ENCODE measurements around the gene PPP6R2. TPM values are rescaled to one million over a fixed set of nuclear protein-coding genes. Genes with fewer than 3 reads are reported as not detected.

The PPP6R2 gene
- total RNA-seq, 2 donors from 2014 or later, result 42.6 to 48.3 TPM

DNA sequence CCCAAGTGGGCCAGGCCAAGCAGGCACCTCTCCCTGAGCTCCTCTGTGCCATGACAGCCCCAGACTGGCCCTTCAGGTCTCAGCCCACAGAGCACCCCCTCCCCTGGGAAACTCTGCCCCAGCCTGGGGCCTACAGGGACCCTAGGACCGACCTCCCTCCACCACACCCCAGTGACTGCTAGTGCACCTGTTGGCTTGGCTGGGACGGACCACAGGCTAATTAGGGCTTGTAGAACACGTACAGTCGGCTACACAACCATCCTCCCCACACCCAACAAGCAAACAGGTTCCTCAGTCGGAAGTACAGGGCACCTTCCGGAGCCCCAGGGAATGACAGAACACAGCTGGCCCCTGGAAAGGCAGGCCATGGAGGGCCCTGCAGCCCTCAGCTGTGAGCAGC, 127.4 kb downstream of the PPP6R2 start:
- ATAC-seq (no peak), DNase-seq (ENCODE audit: low spot score in 2 of 2) (no peak)
- H3K9me3 Mint-ChIP-seq, result no peaks in the 10 kb centered on the region
- no peaks in the 10 kb centered on the region for H3K36me3 Mint-ChIP-seq
- H3K27ac Mint-ChIP-seq, result peak overlapping the region; percentile 72 to 80

DNA sequence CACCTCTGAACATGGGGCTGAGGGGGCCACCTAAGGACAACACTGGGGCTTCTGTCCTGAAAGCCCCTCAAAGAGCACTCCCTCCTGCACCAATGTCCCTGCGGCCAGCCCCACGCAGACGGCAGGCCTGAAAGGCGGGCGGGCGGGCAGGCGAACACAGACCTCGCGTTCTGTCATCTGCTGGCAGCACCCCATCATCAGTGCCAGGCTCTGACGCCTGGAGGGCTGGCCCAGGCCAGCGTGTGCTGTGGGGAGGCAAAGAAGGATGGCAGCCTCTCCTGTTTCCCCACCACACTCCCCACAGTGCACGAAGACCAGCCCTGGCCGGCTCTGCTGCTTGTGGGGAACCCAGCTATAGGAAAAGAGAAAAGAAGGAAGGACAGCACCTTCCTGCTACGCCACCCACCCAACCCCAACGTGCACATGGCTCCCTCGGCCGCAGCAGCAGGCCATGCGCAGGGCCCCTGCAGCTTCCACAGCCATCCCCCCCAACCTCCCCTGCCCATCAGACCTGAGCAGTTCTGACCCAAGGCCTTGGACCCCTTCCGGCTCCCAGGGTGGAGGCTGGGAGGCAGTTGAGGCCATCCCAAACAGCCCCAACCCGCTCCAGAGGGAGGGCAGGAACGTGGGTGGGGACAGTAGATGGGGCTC, 128.2 kb downstream of the PPP6R2 start:
- ATAC-seq, result no peak
- H3K9me3 Mint-ChIP-seq, result no peaks in the 10 kb centered on the region
- no peaks in the 10 kb centered on the region for H3K36me3 Mint-ChIP-seq
- peak overlapping the region; percentile 72 to 80 for H3K27ac Mint-ChIP-seq
- no peak for DNase-seq (ENCODE audit: low spot score in 2 of 2)

GRCh38 chr22:50471962-50472361, 128.8 kb downstream of the PPP6R2 start:
- Mint-ChIP-seq H3K36me3 (no peaks in the 10 kb centered on the region), H3K27ac (peak overlapping the region; percentile 44 to 80), H3K9me3 (no peaks in the 10 kb centered on the region)
- ATAC-seq (no peak), DNase-seq (ENCODE audit: low spot score in 2 of 2) (no peak)

DNA sequence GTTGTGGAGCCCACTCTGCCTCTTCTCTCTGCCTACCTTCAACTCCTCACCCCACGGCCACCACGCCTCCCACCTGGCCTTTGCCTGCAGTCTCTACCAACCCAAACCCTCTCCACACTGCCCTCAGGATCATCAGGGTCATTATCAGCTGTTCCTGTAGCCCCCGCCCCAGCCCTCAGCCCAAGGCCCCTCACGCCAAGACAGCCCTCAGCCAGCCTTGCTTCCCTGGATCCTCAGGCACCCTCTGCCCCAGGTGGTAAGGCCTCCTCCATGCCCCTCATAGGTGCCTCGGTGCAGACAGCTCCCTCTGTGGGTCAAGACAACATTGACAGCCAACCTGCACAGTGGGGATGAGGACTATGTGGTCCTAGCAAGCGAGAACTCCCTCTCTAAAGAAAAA, 130.0 kb downstream of the PPP6R2 start:
- Mint-ChIP-seq H3K9me3 (no peaks in the 10 kb centered on the region), H3K36me3 (no peaks in the 10 kb centered on the region), H3K27ac (peak overlapping the region; percentile 80 to 94)
- DNase-seq (ENCODE audit: low spot score in 2 of 2) (peak in 1 of 2 donors; percentile 63), ATAC-seq (peak in 1 of 2 donors; percentile 34)

- no peak for ATAC-seq
- Mint-ChIP-seq H3K27ac (peak overlapping the region; percentile 80 to 96), H3K9me3 (no peaks in the 10 kb centered on the region), H3K36me3 (no peaks in the 10 kb centered on the region)
- DNase-seq (ENCODE audit: low spot score in 2 of 2), result peak in 1 of 2 donors; percentile 49
These were observed 130.9 kb downstream of the PPP6R2 start for GRCh38 chr22:50473855-50474671.

DNA sequence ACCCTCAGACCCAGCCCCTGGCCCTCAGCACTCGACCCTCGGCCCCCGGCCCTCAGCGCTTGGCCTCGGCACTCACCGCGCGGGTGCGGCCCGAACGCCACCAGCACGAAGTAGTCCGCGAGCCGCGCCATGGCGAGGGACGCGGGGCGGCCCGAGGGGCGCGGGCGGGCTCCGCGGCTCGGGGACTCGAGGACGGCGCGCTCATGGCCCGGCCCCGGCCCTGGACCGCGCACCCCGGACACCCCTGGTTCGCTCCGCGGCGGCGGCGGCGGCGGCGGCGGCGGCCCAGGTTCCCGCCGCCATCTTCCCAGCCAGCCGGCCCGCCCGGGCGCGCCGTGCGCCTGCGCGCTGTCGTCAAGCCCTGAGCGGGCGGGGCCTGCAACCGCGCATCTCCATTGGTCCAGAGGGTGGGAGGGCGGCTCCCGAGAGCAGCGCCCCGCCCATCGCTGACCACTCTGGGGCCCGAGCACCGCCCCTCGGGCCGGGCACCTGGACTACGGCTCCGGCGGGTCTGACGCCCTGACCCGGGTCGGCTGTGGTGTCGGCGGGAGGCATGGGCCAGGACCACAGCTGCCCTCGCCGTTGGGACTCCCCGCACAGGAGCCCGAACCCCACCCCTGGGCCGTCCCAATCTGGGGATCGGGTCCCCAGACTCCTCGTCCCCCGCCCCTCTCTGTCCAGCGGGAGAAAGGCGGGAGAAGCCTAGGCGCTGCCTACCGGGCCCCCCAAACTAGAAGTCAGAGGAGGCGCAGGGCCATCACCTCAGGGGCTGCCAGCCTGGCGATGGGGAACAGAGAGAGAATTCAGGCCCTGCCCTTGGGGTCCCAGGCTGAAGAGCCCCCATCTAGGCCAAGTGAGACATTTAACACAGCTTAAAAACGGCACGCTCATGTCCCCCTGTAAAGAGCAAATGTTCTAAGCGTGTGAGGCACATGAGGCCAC, 131.9 kb downstream of the PPP6R2 start, which contains the start of gene SBF1:
SBF1 (minus strand) TSS at position 326 of the 942 bp plus-strand sequence; CDS start at position 131, 195 bp downstream.
- H3K36me3 Mint-ChIP-seq, result no peaks in the 10 kb centered on the region
- H3K9me3 Mint-ChIP-seq, result no peaks in the 10 kb centered on the region
- peak within 1 kb of the TSS; percentile 81 to 96 for H3K27ac Mint-ChIP-seq
- ATAC-seq, result peak; percentile 84 to 85
- peak; percentile 93 to 95 for DNase-seq (ENCODE audit: low spot score in 2 of 2)

DNA sequence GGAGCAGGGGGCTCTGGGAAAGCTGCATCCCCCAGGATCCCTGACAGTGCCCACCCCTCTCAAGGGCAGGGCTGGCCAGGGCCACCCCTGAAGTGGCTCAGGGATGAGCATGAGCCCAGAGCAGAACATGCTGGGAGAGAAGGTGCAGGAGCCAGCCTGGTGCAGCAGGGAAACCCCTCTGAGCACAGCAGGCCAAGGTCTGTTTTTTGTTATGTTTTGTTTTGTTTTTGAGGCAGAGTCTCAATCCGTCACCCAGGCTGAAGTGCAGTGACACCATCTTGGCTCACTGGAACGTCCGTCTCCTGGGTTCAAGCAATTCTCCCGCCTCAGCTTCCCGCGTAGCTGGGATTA, 132.5 kb downstream of the PPP6R2 start:
- H3K36me3 Mint-ChIP-seq, result no peaks in the 10 kb centered on the region
- DNase-seq (ENCODE audit: low spot score in 2 of 2) (no peak), ATAC-seq (no peak)
- H3K27ac Mint-ChIP-seq, result peak overlapping the region in 1 of 2 donors; percentile 81
- no peaks in the 10 kb centered on the region for H3K9me3 Mint-ChIP-seq

- H3K9me3 Mint-ChIP-seq, result no peaks in the 10 kb centered on the region
- H3K27ac Mint-ChIP-seq, result peak overlapping the region; percentile 61 to 81
- no peak for ATAC-seq
- no peaks in the 10 kb centered on the region for H3K36me3 Mint-ChIP-seq
- no peak for DNase-seq (ENCODE audit: low spot score in 2 of 2)
These were observed 133.7 kb downstream of the PPP6R2 start for GRCh38 chr22:50476868-50477267.

GRCh38 chr22:50477923-50478322, 134.8 kb downstream of the PPP6R2 start:
- ATAC-seq (no peak), DNase-seq (ENCODE audit: low spot score in 2 of 2) (no peak)
- Mint-ChIP-seq H3K9me3 (no peaks in the 10 kb centered on the region), H3K27ac (peak overlapping the region in 1 of 2 donors; percentile 36), H3K36me3 (no peaks in the 10 kb centered on the region)

GRCh38 chr22:50479721-50480120, 136.6 kb downstream of the PPP6R2 start:
- DNase-seq (ENCODE audit: low spot score in 2 of 2) (no peak), ATAC-seq (no peak)
- H3K9me3 Mint-ChIP-seq, result no peaks in the 10 kb centered on the region
- H3K27ac Mint-ChIP-seq, result peak overlapping the region in 1 of 2 donors; percentile 70
- no peaks in the 10 kb centered on the region for H3K36me3 Mint-ChIP-seq

DNA sequence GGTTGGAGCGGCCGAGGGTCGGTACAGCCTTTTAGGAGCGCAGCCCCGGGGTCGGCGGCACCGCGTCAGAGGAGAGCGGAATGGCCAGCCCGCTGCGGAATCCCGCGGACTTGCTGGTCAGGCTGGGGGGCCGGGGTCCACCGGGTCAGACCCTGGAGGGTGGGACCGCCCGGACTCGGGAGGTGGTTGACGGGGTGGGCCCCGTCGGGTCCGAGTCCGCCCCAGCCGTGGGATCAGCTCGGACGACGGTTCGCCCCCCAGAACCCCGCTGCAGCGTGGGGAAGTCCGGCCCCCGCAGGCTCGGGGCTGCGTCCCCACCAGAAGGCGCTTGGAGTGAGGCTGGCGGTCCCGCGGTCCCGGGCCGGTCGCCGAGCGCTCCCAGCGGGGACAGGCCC, 137.9 kb downstream of the PPP6R2 start:
- ATAC-seq, result no peak
- Mint-ChIP-seq H3K27ac (no peak overlapping the region), H3K9me3 (no peaks in the 10 kb centered on the region), H3K36me3 (no peaks in the 10 kb centered on the region)
- no peak for DNase-seq (ENCODE audit: low spot score in 2 of 2)

DNA sequence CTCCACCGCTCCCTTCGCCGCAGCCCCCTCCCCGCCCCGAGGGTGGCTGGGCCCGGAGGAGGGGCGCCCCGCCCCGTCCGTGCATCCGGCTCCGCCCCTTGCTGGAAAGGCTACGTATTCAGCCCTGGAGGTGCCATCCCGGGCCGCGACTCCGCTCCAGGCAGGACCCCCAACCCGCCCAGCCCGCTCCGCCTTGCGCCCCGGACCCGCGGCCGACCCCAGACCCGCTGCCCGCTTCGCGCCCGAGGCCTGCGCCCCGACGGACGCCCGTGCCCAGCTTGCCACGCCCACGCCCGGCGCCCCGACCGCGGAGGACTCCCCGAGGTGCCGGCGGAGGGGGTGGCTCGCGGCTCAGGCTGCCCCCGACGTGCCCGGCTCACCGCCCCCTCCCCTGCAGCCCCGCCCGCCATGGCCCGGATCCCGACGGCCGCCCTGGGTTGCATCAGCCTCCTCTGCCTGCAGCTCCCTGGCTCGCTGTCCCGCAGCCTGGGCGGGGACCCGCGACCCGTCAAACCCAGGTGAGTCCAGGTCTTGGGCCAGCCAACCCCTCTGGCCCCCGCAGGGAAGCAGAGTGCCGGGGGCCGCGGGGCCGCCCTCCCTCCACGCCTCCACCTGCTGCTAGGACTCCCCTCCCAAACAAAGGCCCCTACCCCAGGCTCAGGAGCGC, 138.4 kb downstream of the PPP6R2 start, which contains the start of gene ADM2:
ADM2 (plus strand) TSS at position 104 of the 667 bp plus-strand sequence; CDS start at position 409, 305 bp downstream.
- Mint-ChIP-seq H3K36me3 (no peaks in the 10 kb centered on the region), H3K27ac (peak within 1 kb of the TSS; percentile 64 to 70), H3K9me3 (no peaks in the 10 kb centered on the region)
- ATAC-seq, result peak; percentile 88 to 93
- DNase-seq (ENCODE audit: low spot score in 2 of 2), result peak in 1 of 2 donors; percentile 71

DNA sequence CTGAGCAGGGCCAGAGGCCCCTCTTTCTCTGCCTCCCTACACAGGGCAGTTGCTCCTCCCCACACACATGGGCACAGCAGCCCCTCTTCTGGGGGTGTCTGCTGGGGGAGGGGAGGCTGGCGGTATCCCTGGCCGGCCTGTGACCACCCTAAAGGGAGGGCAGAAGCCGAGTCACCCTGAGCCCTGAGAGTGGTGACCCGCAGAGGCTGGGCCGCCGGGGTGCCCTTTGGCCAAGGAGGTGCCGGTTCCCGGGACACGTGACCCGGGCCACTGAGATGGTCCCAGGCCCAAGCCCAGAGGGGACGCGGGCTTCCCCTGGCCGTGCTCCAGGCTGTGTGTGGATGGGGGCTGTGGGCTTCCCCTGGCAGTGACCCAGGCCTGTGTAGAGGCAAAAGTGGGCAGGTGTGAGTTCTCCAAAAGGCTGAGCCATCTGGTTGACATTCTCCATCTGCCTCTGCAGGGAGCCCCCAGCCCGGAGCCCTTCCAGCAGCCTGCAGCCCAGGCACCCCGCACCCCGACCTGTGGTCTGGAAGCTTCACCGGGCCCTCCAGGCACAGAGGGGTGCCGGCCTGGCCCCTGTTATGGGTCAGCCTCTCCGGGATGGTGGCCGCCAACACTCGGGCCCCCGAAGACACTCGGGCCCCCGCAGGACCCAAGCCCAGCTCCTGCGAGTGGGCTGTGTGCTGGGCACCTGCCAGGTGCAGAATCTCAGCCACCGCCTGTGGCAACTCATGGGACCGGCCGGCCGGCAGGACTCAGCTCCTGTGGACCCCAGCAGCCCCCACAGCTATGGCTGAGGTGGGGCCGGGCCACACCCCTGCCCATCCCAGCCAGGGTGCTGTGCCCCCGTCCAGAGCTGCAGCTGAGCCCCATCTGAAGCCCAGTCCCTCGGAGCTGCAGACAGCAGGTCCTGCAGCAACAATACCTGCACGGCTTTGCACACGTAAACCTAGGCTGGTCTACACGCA, 139.3 kb downstream of the PPP6R2 start:
- H3K27ac Mint-ChIP-seq, result peak overlapping the region; percentile 64 to 68
- H3K9me3 Mint-ChIP-seq, result no peaks in the 10 kb centered on the region
- no peaks in the 10 kb centered on the region for H3K36me3 Mint-ChIP-seq
- ATAC-seq (peak in 1 of 2 donors; percentile 28), DNase-seq (ENCODE audit: low spot score in 2 of 2) (no peak)

- H3K9me3 Mint-ChIP-seq, result no peaks in the 10 kb centered on the region
- H3K27ac Mint-ChIP-seq, result no peak overlapping the region
- no peak for ATAC-seq
- H3K36me3 Mint-ChIP-seq, result no peaks in the 10 kb centered on the region
- DNase-seq (ENCODE audit: low spot score in 2 of 2), result no peak
These were observed 140.0 kb downstream of the PPP6R2 start for GRCh38 chr22:50483106-50483505.

DNA sequence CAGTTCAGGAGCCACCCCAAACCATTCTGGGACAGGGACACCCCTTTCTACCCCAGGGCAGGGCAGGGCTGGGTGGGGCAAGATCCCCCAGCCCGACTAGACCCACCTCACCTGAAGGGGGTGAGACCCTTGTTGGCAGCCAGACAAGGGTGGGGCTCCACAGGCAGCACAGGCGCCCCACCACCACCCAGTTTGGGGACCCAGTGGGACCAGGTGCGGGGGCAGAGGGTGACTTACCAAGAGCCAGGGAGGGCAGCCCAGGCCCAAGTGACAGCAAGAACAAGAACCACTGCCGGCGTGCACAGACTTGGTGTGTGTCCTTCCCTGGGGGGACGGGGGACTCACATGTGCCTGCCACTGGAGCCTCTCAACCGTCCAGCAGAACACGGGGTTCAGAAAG, 140.4 kb downstream of the PPP6R2 start:
- H3K36me3 Mint-ChIP-seq, result no peaks in the 10 kb centered on the region
- H3K9me3 Mint-ChIP-seq, result no peaks in the 10 kb centered on the region
- no peak overlapping the region for H3K27ac Mint-ChIP-seq
- ATAC-seq (no peak), DNase-seq (ENCODE audit: low spot score in 2 of 2) (no peak)
